GM18498 (cell line): ENCODE results near the gene ZBED6.
"Not testable (repeated sequence)": the region's sequence is repeated elsewhere in the genome, so short reads cannot be mapped to it uniquely, and the experiment has no call there.

Experiments used
- ATAC-seq: cut with Tn5 transposase; IDR thresholded peaks from one replicate; pipeline ENCODE4 v1.9.1; 2021; ENCODE audit warnings: mild to moderate bottlenecking, moderate library complexity; ENCODE audit not compliant: unreplicated experiment

ZBED6 gene

DNA sequence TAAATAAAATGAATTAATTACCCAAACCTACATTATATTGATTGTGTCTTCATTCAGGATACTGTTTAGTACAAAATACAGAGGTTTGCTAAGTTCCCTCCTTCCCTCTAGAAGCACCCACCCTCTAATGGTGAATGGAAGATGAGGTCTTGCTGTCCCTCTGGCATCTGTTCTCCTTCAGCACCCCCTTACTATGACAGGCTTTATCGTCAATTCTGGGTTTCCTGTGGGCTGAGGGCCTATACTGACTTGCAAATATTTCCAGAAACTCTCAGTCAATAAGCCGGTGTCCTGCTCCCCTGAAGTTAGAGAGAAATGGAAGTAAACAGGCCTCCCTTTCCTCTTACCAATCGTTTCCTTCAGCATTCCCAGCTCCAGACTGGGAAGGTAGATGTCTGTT lies 17.3 kb upstream of the ZBED6 start:
- no peak for ATAC-seq

DNA sequence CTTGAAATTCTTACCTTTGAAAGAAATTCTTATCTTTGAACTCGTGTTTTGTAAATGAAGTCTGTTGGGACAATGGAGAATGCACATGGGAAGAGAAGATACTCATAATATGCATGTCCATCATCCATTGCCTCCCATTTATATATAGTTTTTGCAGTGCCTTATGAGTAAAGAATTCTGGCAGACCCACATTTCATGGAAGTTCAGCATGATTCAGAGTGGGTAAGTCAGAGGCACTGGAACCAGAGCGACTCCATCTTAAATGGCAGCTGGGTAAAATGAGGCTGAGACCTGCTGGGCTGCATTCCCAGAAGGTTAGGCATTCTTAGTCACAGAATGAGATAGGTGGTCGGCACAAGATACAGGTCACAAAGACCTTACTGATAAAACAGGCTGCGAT lies 16.6 kb upstream of the ZBED6 start:
- ATAC-seq: no peak

DNA sequence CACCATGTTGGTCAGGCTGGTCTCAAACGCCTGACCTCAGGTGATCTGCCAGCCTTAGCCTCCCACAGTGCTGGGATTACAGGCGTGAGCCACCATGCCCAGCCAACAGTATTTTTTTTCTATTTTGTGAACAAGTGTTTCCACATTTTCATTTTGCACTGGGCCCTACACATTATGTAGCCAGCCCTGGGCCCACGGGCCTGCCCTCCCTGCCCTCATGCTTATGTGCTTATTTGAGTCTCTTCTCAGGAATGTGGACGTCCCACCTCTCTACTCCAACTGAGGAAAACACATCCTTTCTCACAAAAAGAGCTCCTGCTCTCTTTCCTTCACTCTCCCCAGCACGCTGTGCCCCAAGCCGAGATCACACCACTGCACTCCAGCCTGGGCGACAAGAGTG lies 13.5 kb upstream of the ZBED6 start:
- no peak for ATAC-seq

DNA sequence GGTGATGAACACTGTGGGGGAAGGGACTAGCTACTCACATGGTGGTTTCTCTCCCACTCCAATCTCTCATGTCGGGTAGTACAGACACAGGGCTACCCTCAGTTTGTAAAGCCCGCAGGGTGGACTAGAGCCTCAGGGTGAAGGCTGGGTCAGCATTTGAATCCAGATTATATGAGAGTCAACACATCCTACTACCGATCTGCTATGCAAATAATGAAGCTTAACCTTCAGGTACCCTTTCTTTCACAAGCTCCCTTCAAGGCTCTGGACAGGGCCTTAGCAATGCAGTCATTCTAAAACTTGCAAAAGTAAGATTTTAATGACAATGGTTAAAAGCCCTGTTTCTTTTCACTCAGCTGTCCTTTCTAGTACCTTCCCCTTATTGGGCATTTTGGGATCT lies 5.5 kb upstream of the ZBED6 start:
- no peak for ATAC-seq

DNA sequence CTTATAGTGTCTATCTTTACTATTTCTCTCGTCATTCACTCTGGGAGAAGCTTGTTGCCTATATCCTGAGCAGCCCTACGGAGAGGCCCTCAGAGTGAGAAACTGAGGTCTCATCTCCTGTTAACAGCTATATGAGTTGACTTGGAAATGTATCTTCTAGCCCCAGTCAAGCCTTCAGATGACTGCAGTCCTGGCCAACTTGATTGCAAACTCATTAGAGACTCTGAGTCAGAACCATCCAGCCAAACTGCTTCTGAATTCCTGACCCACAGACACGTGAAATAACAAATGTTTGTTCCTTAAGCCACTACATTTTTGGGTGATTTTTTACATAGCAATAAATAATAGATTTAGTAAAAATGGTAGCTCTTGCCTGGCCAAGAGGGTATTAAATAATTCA lies 3.9 kb upstream of the ZBED6 start:
- ATAC-seq: no peak

DNA sequence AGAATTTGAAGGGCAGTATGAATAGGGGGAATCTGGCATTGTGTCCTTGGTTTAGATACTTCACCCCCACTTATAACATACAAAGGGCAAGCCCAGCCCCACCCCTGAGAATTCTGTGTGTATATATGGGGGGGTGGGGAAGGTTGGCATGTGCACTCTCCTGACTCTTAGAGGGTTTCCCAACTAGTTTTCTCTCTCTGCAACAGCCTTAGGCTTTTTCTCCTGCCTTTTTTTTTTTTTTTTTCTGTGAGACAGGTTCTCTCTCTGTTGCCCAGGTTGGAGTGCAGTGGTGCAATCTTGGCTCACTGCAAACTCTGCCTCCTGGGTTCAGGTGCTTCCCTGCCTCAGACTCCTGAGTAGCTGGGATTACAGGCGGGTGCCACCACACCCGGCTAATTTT lies 2.9 kb upstream of the ZBED6 start:
- ATAC-seq: no peak

DNA sequence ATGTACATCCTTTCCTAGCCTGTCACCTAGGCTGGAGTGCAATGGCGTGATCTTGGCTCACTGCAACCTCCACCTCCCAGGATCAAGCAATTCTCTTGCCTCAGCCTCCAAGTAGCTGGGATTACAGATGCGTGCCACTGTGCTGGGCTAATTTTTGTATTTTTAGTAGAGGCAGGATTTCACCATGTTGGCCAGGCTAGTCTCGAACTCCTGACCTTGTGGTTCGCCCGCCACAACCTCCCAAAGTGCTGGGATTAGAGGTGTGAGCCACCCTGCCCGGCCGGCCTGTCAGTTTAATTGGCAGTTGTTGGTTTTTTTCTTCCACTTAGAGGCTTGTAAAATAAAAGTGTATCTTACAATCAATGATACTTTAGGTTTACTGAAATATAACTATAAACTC lies 1.9 kb upstream of the ZBED6 start:
- ATAC-seq: not testable (repeated sequence)

DNA sequence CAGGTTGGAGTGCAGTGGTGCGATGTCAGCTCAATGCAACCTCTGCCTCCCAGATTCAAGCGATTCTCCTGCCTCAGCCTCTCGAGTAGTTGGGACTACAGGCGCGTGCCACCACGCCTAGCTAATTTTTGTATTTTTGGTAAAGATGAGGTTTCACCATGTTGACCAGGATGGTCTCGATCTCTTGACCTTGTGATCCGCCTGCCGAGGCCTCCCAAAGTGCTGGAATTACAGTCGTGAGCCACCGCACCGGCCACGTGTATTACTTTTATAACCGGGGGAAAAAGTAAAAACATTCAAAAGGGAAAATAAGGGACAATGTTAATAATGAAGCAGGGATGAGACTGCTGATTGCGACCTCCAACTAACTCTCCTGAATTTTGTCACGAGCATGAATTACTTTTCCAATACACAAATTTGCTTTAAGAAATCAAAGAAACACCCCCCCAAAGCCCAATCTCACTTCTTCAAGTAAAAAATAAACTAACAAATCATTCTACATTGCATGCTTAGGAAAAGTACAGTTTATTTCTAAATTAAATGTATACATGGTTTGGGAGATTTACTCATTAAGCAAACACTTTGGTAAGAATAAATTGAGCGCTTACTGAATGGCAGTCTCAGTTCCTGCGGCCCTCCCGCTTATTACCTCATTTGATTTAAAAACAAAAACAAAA lies 521 bp upstream of the ZBED6 start:
- ATAC-seq: no peak

DNA sequence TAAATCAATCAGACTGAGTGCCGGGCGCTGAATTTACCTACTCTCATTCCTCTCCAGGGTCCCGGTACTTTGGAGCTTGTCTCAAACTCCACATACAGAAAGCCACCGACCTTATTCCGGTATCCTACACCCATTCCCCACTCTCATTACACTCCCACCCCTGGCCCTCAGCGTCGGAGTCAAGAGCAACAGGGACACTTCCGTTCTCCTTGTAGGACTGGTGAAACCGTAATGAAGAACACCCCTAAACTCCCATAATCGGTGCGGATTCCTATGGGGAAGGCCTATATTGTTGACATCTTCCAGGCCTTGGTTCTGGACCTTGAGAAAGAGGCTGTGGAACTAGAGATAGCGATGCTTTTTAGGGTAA lies 798 bp downstream of the ZBED6 start:
- no peak for ATAC-seq

DNA sequence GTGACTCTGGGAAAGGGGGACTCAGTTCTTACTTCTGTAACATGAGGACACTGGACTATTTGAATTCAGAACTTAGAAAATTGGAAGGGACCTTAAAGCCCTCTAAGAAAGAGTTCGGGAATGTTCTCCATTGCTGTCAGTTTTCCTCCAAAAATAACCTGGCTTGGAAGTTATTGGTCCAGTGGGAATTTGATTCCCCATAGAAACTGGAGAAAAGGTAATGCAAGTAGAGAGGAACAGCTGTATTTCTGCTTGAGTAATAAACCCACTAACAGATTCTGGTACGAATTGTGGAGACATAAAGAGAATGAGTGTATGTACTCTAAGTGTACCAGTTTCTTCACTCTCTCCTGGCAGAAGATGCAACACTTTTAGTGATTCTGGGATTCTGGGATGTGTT lies 1.8 kb downstream of the ZBED6 start:
- no peak for ATAC-seq

DNA sequence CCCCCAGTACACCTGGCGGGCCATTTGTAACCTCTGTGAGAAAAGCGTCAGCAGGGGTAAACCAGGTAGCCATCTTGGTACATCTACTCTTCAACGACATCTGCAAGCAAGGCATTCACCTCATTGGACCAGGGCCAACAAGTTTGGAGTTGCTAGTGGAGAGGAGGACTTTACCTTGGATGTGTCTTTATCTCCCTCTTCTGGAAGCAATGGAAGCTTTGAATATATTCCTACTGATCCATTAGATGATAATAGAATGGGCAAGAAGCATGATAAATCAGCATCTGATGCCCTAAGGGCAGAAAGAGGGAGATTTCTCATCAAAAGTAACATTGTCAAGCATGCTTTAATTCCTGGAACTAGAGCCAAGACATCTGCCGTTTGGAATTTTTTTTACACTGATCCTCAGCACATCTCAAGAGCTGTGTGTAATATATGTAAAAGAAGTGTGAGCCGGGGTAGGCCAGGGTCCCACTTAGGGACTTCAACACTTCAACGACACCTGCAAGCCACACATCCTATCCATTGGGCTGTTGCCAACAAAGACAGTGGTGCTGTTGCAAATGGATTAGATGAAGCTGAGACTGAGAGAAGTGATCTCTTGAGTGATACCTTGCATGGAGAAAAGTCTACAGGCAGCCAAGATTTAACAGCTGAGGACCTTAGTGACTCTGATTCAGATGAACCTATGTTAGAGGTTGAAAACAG lies 2.7 kb downstream of the ZBED6 start:
- ATAC-seq: no peak

DNA sequence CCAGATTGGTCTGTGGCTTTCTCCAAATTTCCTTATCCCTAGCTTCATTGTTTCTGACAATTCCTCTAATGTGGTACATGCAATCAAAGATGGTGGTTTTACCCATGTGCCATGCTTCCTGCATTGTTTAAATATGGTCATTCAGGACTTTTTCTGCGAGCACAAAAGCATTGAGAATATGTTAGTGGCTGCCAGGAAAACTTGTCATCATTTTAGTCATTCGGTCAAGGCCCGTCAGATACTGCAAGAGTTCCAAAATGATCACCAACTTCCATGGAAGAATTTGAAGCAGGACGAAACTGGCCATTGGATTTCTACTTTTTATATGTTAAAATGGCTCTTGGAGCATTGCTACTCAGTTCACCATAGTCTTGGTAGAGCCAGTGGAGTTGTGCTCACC lies 3.7 kb downstream of the ZBED6 start:
- ATAC-seq: no peak

DNA sequence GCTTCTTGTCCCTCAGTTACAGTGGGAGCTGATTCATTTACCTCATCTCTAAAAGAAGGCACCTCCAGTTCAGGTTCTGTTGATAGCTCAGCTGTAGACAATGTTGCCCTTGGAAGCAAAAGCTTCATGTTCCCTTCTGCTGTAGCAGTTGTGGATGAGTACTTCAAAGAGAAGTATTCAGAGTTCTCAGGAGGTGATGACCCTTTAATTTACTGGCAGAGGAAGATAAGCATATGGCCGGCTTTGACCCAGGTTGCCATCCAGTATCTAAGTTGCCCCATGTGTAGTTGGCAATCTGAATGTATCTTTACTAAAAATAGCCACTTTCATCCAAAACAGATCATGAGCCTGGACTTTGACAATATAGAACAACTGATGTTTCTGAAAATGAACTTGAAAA lies 4.5 kb downstream of the ZBED6 start:
- no peak for ATAC-seq

DNA sequence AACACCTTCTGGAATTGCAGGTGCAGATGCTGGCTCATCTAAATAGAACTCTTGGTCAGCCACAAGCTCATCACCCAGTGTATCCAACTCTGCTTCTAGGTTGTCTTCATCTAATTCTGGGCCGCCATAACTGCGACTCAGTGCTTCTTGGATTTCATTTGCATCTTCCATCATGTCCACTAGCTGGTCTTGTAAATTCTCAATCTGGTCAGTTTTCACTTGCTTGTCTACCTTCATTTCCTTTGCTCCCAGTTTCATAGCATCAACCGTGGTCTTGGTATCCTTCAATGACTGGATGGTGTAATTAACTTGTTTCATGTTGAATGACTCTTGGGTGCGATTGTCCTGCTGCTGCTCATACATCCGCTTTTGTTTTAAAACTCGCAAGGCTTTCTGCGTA lies 10.3 kb downstream of the ZBED6 start:
- no peak for ATAC-seq

DNA sequence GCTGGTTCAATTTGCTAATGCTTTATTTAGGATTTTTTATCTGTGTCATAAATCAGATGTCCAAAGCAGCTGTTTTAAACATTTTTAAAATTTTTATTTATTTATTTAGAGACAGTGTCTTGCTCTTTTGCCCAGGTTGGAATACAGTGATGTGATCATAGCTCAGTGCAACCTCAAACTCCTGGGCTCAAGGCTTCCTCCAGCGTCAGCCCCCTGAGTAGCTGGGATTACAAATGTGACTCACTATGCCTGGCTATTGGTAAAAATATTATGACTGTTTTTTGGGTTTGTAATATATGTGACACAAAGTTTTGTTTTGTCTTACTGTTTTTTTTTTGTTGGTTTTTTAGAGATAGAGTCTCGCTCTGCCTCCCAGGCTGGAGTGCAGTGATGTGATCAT lies 11.8 kb downstream of the ZBED6 start:
- no peak for ATAC-seq

DNA sequence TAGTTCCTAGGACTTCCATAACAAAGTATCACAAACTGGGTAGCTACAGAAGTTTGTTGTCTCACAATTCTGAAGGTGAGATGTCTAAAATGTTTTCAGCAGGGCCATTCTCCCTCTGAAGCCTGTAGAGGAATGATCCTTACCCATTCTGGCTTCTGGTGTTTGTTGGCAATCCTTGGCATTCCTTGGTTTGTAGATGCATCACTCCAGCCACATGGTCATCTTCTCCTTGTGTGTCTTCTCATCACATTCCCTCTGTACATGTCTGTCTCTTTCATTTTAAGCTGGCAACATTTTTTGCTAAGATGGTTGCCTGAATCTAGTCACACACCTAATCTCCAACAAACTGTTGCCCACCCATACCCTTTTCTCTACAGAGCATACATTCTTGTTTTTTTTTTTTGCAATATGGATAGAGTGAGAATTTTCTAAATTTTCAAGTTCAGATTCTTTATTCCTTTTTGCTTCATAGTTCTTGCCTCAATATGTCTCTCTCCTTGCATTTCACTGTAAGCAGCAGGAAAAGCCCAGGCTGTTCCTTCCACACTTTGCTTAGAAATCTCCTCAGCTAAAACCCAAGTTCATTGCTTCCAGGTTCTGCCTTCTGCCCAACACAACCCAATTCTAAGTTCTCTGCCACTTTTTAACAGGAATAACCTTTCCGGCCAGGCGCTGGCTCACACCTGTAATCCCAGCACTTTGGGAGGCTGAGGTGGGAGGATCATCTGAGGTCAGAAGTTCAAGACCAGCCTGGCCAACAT lies 18.3 kb downstream of the ZBED6 start:
- no peak for ATAC-seq

DNA sequence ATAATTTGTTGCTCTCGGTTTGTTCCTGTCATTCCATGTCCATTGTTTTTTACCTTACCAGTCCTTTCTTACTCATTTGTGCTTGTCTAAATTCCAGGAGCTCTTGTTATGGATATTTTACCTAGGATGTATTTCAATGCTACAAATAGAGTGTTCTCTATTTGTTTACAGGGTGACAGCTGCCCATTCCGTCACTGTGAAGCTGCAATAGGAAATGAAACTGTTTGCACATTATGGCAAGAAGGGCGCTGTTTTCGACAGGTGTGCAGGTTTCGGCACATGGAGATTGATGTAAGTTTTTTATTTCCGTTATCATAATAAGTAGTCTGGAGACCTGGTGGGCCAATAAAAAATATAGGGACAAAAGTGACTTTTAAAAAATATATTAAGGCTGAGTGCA lies 23.0 kb downstream of the ZBED6 start:
- no peak for ATAC-seq

DNA sequence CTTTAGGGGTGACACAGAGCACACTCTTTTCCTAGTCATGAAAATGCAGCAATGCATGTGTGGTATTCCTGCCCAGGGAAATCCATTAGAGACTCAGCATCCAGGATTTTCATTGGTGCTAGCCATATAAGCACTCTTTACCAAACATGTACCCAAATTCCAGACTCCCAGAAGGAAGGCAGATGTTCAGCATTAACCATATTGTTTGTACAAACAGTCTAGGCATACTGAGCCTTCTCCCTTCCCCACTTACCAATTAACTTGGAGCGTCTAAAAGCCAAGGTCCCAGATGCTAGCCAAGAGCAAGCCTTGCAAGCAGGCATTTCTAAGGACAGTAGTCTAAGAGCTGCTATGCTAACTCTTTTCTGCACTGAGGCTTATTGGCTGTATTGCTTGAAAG lies 27.9 kb downstream of the ZBED6 start:
- ATAC-seq: no peak

DNA sequence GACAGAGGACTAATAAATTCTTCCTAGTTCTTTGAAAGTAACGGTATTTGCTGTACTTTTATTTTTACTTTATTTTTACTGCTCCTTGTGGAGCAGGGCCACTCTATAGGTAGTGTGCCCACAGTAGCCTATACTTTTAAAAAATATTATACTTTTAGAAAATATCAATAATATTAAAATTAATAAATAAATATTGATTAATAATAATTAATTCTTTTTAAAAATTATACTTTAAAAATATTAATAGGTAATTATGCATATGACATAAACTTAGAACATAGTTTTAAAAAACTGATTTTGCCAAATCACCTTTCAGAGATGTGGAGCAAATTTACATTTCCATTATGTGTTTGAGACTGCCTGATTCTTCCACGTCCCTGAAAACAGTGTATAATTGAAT lies 30.8 kb downstream of the ZBED6 start:
- ATAC-seq: no peak

DNA sequence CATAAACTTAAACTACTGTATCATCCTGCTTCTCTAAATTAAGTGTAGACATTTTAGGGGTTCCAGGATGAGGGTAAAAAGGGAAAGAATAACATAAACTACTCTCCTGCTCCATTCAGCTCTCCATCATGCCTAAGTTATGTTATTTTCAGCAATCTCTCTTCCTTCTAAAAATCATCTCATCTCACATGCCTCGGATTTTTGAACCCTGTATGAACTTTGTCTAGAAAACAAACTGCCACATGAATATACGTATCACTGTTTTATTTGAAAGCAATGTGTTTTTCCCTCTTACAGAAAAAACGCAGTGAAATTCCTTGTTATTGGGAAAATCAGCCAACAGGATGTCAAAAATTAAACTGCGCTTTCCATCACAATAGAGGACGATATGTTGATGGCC lies 32.6 kb downstream of the ZBED6 start:
- ATAC-seq: no peak

DNA sequence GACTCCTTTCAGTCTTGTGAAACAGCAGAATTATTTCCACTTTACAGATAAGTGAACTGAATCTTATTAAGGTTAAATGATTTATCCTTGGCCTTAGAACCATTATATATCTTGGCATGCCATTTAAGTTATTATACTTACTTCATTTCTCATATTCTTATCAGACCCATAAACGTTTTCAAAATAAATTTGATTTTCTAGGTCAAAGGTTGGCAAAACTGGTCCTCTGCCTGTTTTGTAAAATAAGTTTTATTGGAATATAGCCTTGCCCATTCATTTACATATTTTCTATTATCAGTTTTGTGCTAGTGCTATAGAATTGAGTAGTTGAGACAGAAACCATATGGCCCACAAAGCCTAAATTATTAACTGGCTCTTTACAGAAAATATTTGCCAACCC lies 33.1 kb downstream of the ZBED6 start:
- ATAC-seq: no peak

DNA sequence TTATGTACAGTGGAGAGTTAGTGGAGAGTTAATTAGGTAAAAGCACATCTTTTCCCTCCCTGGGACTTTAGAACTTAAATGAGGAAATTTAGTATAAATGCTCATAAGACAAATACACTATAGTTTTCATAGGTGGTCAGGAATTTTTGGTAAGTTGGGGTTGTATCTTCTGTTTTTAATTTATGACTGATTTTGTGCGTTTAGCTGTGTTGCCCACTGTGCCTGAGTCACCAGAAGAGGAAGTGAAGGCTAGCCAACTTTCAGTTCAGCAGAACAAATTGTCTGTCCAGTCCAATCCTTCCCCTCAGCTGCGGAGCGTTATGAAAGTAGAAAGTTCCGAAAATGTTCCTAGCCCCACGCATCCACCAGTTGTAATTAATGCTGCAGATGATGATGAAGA lies 33.8 kb downstream of the ZBED6 start:
- ATAC-seq: not testable (repeated sequence)
